HepG2 (cell line): ENCODE measurements around the gene PIGC. TPM values are rescaled to one million over a fixed set of nuclear protein-coding genes. Genes with fewer than 3 reads are reported as not detected.

Experiments used
- CREB1 ChIP-seq, 2 experiments: fragments of 450-650 bp in 1 of 2; IDR thresholded peaks; 2 replicates each; pipeline ENCODE4 v1.6.1; 2016 to 2017; ENCODE audit warnings: control low read depth in 1 of 2, mild to moderate bottlenecking in 1 of 2, missing compliant biosample characterization in 1 of 2, missing genetic modification characterization in 1 of 2
- DR1 ChIP-seq: sonication (generic); formaldehyde crosslinking; IDR thresholded peaks from 2 replicates; pipeline ENCODE4 v1.8.0; 2021; ENCODE audit warnings: mild to moderate bottlenecking, missing genetic modification reagents, inconsistent platforms
- ESRRA ChIP-seq: sonication (generic); formaldehyde crosslinking; IDR thresholded peaks from 2 replicates; pipeline ENCODE4 v1.5.1; 2020; ENCODE audit warnings: mild to moderate bottlenecking, low read depth, missing genetic modification reagents
- GABPB1 ChIP-seq: IDR thresholded peaks from 2 replicates; pipeline ENCODE4 v1.6.1; 2016; ENCODE audit warnings: mild to moderate bottlenecking, missing genetic modification reagents, moderate library complexity, missing compliant biosample characterization
- HIVEP1 ChIP-seq: sonication (generic); formaldehyde crosslinking; IDR thresholded peaks from 2 replicates; pipeline ENCODE4 v1.4.0; 2020; ENCODE audit warnings: mild to moderate bottlenecking, missing genetic modification reagents
- HNF4G ChIP-seq, 2 experiments: sonication (generic) in 1 of 2; formaldehyde crosslinking in 1 of 2; IDR thresholded peaks; 2 replicates each; pipeline versions ENCODE4 v1.4.0 to v1.6.1; 2011 to 2020; ENCODE audit warnings: borderline replicate concordance in 2 of 2, low read depth in 2 of 2, mild to moderate bottlenecking in 2 of 2, low read length in 1 of 2, missing genetic modification reagents in 1 of 2, moderate library complexity in 1 of 2
- JUND ChIP-seq: sonication (generic); formaldehyde crosslinking; IDR thresholded peaks from 2 replicates; pipeline ENCODE4 v1.8.0; 2022; ENCODE audit warnings: mild to moderate bottlenecking, missing genetic modification reagents
- MAFG ChIP-seq: sonication (generic); formaldehyde crosslinking; IDR thresholded peaks from 2 replicates; pipeline ENCODE4 v1.5.1; 2020; ENCODE audit warnings: mild to moderate bottlenecking, missing genetic modification reagents
- MXD4 ChIP-seq: IDR thresholded peaks from 2 replicates; pipeline ENCODE4 v1.6.1; 2016; ENCODE audit warnings: mild to moderate bottlenecking, missing biosample characterization, missing genetic modification reagents
- NFIB ChIP-seq: sonication (generic); formaldehyde crosslinking; IDR thresholded peaks from 2 replicates; pipeline ENCODE4 v1.9.0; 2021; ENCODE audit warnings: missing genetic modification reagents, mild to moderate bottlenecking, borderline replicate concordance
- RAD21 ChIP-seq: fragments of 450-650 bp; formaldehyde crosslinking; IDR thresholded peaks from 2 replicates; pipeline ENCODE4 v1.5.0; 2020; ENCODE audit warnings: mild to moderate bottlenecking
- SMC3 ChIP-seq: IDR thresholded peaks from 2 replicates; pipeline ENCODE4 v1.6.1; 2011; ENCODE audit warnings: low read length, improper control_type of control experiment
- ZNF430 ChIP-seq: sonication (generic); formaldehyde crosslinking; IDR thresholded peaks from 2 replicates; pipeline ENCODE4 v1.9.0; 2021; ENCODE audit warnings: mild to moderate bottlenecking, missing genetic modification reagents
- ZNF790 ChIP-seq: sonication (generic); formaldehyde crosslinking; IDR thresholded peaks from 2 replicates; pipeline ENCODE4 v1.8.0; 2022; ENCODE audit warnings: missing genetic modification reagents, mild to moderate bottlenecking, borderline replicate concordance
- ZNF883 ChIP-seq: sonication (generic); formaldehyde crosslinking; IDR thresholded peaks from 2 replicates; pipeline ENCODE4 v1.5.1; 2020; ENCODE audit warnings: mild to moderate bottlenecking, missing genetic modification reagents; ENCODE audit errors: not compliant biosample characterization
- polyA plus RNA-seq, 8 experiments: library from polyadenylated mRNA; depleted of rRNA in 3 of 8; stranded (reverse) in 7 of 8; unstranded in 1 of 8; fragments of >200 nt; fragmentation: Illumina TruSeq in 4 of 8; extraction: Trizol in 4 of 8; gene quantifications; 2 replicates each; pipeline versions ENCODE4 v1.2.1 to v1.2.3, GENCODE V29; 2011 to 2016; ENCODE audit warnings: low read depth in 4 of 8, missing spikeins in 1 of 8, mixed read lengths in 1 of 8; ENCODE audit not compliant: insufficient read depth in 1 of 8
- total RNA-seq, 5 experiments: library from RNA; depleted of rRNA; stranded (reverse); fragments of >200 nt; fragmentation: Illumina TruSeq; extraction: Trizol; gene quantifications; 2 replicates each; pipeline ENCODE4 v1.2.3, GENCODE V29; 2016; ENCODE audit warnings: low read depth in 1 of 5
- TF ChIP-seq, protein P1 (sequence below): sonication (generic); formaldehyde crosslinking; IDR thresholded peaks from 2 replicates; pipeline ENCODE4 v1.4.0; 2020; ENCODE audit warnings: missing genetic modification reagents
- TF ChIP-seq, protein P2 (sequence below), 2 experiments: fragments of 450-650 bp in 1 of 2; sonication (generic) in 1 of 2; formaldehyde crosslinking; IDR thresholded peaks; 2 replicates each; pipeline versions ENCODE4 v1.5.0 to v1.8.0; 2020 to 2022; ENCODE audit warnings: mild to moderate bottlenecking in 1 of 2, missing genetic modification reagents in 1 of 2
- TF ChIP-seq, protein P3 (sequence below): sonication (generic); formaldehyde crosslinking; IDR thresholded peaks from 2 replicates; pipeline ENCODE4 v1.5.0; 2020; ENCODE audit warnings: missing genetic modification reagents, mild to moderate bottlenecking, borderline replicate concordance
- TF ChIP-seq, protein P4 (sequence below): sonication (generic); formaldehyde crosslinking; IDR thresholded peaks from 2 replicates; pipeline ENCODE4 v1.5.0; 2020; ENCODE audit warnings: mild to moderate bottlenecking, missing genetic modification reagents, borderline replicate concordance
- TF ChIP-seq, protein P5 (sequence below): sonication (generic); formaldehyde crosslinking; IDR thresholded peaks from 2 replicates; pipeline ENCODE4 v1.4.0; 2020; ENCODE audit warnings: missing genetic modification reagents, borderline replicate concordance

PIGC gene
- total and polyA plus RNA-seq, 2 of the 13 experiments (the other 11 are each of a cell fraction or from before 2014, with no cell fraction given) = 26.7 to 29.5 TPM

DNA sequence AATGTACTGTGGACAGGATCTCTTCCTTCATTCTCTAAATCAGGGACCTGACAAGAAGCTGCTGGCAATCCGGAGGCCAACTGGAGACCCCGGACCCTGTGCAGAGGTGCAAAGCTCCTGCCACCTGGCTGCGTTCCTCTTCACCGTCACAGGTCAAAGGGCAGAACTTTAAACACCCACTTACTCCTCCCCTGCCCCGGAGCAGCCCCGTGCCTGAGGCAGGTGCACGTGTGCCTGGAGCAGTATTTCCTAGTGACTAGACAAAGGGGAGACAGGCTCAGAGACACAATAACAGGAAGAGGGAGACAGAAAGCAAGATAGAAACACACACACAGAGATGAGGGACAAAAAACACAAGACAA lies 6.6 kb upstream of the PIGC start (continued):
- TF ChIP-seq, protein P1, sequence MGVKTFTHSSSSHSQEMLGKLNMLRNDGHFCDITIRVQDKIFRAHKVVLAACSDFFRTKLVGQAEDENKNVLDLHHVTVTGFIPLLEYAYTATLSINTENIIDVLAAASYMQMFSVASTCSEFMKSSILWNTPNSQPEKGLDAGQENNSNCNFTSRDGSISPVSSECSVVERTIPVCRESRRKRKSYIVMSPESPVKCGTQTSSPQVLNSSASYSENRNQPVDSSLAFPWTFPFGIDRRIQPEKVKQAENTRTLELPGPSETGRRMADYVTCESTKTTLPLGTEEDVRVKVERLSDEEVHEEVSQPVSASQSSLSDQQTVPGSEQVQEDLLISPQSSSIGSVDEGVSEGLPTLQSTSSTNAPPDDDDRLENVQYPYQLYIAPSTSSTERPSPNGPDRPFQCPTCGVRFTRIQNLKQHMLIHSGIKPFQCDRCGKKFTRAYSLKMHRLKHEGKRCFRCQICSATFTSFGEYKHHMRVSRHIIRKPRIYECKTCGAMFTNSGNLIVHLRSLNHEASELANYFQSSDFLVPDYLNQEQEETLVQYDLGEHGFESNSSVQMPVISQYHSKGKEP (CRISPR knock-in tag) = no peak
- TF ChIP-seq ZNF430 (CRISPR knock-in tag) (no peak), DR1 (no peak), MAFG (CRISPR knock-in tag) (no peak), HNF4G (IDR thresholded peaks at IDR 0.05; ENCODE audit: borderline replicate concordance, low read depth, low read length) (peak; percentile 74), HNF4G (CRISPR knock-in tag; IDR thresholded peaks at IDR 0.05; ENCODE audit: borderline replicate concordance, low read depth) (0 out of 2 replicates have a peak, but pooled peaks have one; percentile 28), GABPB1 (CRISPR knock-in tag) (peak; percentile 7; the same call in 1 of the 2 replicates), ZNF883 (CRISPR knock-in tag) (no peak), NFIB (CRISPR knock-in tag) (no peak), ESRRA (CRISPR knock-in tag) (no peak), ZNF790 (no peak), HIVEP1 (CRISPR knock-in tag) (peak; percentile 55; the same call in 1 of the 2 replicates), JUND (CRISPR knock-in tag) (no peak), MXD4 (CRISPR knock-in tag) (no peak), CREB1 (IDR thresholded peaks at IDR 0.05) (no peak), CREB1 (CRISPR knock-in tag; IDR thresholded peaks at IDR 0.05) (no peak), SMC3 (no peak), RAD21 (CRISPR knock-in tag) (no peak)
- TF ChIP-seq, protein P2, sequence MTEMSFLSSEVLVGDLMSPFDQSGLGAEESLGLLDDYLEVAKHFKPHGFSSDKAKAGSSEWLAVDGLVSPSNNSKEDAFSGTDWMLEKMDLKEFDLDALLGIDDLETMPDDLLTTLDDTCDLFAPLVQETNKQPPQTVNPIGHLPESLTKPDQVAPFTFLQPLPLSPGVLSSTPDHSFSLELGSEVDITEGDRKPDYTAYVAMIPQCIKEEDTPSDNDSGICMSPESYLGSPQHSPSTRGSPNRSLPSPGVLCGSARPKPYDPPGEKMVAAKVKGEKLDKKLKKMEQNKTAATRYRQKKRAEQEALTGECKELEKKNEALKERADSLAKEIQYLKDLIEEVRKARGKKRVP (CRISPR knock-in tag; IDR thresholded peaks at IDR 0.05) = no peak
- TF ChIP-seq, protein P3, sequence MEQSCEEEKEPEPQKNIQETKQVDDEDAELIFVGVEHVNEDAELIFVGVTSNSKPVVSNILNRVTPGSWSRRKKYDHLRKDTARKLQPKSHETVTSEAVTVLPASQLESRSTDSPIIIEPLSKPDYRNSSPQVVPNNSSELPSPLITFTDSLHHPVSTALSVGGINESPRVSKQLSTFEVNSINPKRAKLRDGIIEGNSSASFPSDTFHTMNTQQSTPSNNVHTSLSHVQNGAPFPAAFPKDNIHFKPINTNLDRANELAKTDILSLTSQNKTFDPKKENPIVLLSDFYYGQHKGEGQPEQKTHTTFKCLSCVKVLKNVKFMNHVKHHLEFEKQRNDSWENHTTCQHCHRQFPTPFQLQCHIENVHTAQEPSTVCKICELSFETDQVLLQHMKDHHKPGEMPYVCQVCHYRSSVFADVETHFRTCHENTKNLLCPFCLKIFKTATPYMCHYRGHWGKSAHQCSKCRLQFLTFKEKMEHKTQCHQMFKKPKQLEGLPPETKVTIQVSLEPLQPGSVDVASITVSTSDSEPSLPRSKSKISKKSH (CRISPR knock-in tag) = no peak
- TF ChIP-seq, protein P4, sequence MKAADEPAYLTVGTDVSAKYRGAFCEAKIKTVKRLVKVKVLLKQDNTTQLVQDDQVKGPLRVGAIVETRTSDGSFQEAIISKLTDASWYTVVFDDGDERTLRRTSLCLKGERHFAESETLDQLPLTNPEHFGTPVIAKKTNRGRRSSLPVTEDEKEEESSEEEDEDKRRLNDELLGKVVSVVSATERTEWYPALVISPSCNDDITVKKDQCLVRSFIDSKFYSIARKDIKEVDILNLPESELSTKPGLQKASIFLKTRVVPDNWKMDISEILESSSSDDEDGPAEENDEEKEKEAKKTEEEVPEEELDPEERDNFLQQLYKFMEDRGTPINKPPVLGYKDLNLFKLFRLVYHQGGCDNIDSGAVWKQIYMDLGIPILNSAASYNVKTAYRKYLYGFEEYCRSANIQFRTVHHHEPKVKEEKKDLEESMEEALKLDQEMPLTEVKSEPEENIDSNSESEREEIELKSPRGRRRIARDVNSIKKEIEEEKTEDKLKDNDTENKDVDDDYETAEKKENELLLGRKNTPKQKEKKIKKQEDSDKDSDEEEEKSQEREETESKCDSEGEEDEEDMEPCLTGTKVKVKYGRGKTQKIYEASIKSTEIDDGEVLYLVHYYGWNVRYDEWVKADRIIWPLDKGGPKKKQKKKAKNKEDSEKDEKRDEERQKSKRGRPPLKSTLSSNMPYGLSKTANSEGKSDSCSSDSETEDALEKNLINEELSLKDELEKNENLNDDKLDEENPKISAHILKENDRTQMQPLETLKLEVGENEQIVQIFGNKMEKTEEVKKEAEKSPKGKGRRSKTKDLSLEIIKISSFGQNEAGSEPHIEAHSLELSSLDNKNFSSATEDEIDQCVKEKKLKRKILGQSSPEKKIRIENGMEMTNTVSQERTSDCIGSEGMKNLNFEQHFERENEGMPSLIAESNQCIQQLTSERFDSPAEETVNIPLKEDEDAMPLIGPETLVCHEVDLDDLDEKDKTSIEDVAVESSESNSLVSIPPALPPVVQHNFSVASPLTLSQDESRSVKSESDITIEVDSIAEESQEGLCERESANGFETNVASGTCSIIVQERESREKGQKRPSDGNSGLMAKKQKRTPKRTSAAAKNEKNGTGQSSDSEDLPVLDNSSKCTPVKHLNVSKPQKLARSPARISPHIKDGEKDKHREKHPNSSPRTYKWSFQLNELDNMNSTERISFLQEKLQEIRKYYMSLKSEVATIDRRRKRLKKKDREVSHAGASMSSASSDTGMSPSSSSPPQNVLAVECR (CRISPR knock-in tag) = no peak
- TF ChIP-seq, protein P5, sequence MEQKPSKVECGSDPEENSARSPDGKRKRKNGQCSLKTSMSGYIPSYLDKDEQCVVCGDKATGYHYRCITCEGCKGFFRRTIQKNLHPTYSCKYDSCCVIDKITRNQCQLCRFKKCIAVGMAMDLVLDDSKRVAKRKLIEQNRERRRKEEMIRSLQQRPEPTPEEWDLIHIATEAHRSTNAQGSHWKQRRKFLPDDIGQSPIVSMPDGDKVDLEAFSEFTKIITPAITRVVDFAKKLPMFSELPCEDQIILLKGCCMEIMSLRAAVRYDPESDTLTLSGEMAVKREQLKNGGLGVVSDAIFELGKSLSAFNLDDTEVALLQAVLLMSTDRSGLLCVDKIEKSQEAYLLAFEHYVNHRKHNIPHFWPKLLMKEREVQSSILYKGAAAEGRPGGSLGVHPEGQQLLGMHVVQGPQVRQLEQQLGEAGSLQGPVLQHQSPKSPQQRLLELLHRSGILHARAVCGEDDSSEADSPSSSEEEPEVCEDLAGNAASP (CRISPR knock-in tag) = peak; percentile 51
